ENCODE measurements around the gene ATP6V0D1.

DNA sequence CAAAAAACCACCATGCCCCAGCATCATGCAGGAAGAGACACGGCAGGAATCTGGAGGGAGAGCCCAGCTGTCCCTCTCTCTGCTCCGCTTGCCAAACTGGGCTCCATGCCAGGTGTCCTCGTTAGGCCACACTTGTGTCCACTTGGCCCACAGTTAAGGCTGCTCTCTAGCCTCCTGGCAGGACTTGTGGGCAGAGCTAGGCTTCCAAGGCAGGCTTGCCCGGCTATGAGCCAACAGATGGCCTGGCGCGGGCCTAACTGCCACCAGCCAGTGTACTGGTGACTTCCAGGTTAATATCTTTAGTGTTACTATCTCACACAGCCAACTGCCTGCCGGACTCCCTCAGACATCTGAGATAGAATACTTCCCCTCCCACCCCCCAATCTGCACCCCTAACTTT lies 10.6 kb downstream of the ATP6V0D1 start:
- TF ChIP-seq POLR2A (IDR thresholded peaks at IDR 0.05; ENCODE audit: low read depth, low read length) = no peak
- no peak for TF ChIP-seq POLR2AphosphoS5 (IDR thresholded peaks at IDR 0.05; ENCODE audit: low read depth, low read length)
- no peak for TF ChIP-seq POU2F2 (IDR thresholded peaks at IDR 0.05; ENCODE audit: low read depth, low read length)
- no peak for TF ChIP-seq SPI1 (IDR thresholded peaks at IDR 0.05; ENCODE audit: low read depth, low read length)

All from GM12891 (cell line).